Effector CD4-positive, alpha-beta T cell (primary cell): ENCODE measurements around the gene STYK1.
"Not testable (repeated sequence)": the region's sequence is repeated elsewhere in the genome, so short reads cannot be mapped to it uniquely, and the experiment has no call there.

ENCODE experiments used
- DNase-seq: peaks from one replicate; pipeline ENCODE4 v3.0.0-alpha.2; 2020

STYK1 gene

DNA sequence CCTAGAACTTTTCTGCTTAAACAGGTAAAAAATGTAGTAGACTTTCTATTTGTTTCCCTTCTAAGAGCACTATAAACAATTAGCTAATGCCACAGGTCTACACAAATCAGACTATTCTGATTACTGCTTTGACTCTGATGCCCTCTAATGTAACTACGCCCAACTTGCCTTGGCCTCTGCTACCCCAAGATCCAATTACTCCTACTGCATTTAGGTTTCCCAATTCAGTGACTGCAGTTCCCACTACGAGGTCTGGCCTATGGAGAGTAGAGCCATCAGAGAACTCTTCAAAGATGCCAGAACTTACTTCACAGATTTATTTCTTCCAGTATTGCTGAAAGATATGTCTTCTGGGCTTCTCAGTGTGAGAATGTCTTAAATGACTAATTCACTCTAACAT, 15.3 kb upstream of the STYK1 start:
- no peak for DNase-seq

DNA sequence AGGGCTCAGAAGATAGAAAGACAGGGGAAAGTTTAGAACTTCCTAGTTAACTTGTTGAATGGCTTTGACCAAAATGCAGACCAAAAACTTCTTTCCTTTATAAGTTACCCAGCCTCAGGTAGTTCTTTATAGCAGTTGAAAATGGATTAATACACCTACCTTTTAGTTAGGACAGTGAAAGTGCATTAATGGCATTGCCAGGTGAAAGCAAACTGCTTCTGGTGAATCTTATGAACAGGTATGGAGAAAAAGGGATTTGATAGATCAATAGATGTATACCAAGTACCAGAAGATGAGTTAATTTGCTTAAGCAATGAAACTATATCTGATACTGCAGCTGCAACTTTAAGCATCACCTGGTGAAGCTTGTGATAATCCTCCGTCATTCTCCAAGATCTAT, 14.2 kb upstream of the STYK1 start:
- no peak for DNase-seq

DNA sequence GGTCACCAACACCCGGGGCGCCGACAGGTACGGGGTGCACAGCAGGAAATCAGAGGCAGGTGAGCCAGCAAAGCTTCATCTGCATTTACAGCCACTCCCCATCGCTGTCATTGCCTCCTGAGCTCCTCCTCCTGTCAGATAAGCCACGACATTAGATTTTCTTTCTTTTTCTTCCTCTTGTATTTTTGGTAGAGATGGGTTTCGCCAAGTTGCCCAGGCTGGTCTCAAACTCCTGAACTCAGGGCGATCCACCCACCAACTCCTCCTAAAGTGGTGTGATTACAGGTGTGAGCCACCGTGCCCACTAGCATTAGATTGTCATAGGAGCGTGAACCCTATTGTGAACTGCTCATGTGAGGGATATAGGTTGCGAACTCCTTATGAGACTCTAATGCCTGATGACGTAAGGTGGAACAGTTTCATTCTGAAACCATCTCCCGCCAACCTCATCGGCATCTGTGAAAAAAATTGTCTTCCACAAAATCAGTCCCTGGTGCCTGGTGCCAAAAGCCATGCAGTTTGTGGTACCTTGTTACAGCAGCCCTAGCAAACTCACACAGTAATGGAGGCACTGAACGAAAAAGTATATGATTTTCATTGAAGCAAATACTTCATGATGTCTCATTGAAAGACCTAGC, 1.5 kb downstream of the STYK1 start:
- DNase-seq = no peak

DNA sequence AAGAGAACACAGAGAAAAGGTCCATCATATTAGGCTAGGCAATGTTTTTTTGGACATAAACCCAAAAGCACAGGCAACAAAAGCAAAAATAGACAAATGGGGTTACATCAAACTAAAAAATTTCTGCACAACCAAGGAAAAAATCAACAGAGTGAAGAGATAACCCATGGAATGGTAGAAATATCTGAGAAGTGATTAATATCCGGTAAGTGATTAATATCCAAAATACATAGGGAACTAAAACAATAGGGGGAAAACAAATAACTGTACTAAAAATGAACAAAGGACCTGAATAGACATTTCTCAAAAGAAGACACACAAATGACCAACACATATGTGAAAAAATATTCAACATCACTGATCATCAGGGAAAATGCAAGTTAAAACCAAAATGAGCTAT, 4.3 kb downstream of the STYK1 start:
- no peak for DNase-seq

DNA sequence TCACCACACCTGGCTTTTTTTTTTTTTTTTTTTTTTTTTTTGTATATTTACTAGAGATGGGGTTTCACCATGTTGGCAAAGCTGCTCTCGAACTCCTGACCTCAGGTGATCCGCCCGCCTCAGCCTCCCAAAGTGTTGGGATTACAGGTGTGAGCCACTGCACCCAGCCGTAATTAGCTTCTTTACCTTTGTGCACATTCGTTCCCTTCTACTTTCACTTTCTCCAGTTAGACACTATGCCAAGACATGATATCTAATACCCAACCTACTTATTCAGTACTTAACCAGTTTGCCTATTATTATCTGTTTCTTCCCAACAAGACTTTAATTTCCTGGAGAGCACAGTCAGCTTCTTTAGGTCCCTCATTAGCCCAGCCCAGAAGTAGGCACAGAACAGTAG, 5.3 kb downstream of the STYK1 start:
- DNase-seq = no peak

DNA sequence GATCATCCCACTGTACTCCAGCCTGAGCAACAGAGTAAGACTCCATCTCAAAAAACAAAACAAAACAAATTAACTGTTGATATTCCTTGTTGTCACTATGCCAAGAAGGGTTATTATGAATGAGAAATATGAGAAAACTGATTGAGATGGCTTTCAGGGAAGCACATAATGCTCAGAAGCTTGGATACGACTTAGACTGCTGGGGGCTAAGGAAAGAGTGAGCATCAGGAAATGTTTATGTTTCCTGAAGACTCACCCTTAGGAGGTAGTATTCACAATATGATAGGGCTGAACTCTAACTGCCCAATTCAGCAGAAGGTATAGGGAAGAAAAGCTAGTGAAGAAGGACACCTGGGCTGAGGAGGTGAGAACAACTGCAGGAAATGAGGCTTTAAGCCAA, 6.3 kb downstream of the STYK1 start:
- no peak for DNase-seq

DNA sequence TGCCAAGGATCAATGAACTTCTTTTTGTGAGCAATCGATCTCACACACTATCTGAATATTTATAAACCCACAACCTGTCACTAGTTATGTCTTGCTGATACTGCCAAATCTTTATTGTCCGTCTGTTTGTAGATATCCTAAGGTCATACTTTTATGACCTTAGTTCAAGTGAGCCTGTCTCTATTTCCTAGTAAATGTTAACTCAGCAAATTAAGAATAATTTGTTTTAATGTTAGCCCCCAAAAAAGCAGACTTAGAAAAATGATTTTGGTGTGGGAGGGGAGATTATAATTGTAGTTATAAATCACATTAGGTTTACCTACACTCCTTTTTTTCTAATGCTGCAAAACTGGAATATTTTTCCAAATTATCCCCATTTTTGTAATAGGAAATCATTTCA, 9.4 kb downstream of the STYK1 start:
- DNase-seq = no peak

DNA sequence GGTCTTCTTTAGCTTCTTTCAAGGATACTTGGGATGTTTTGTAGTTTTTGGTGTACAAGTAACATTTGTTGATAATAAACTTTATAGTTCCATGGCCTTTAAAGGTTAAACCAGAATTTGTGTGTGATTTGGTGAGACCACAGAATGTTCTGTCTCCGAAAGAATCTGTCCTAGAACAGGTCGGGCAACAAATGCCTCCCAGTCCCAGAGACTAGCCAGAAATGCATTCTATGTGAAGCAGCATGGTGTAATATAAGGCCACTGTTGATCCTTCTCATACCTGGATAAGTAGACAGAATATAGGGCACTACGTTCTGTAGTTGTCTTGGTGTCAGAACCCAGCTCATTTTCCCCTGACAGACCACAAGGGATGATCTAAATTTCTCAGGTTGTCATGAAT, 10.0 kb downstream of the STYK1 start:
- DNase-seq = no peak

DNA sequence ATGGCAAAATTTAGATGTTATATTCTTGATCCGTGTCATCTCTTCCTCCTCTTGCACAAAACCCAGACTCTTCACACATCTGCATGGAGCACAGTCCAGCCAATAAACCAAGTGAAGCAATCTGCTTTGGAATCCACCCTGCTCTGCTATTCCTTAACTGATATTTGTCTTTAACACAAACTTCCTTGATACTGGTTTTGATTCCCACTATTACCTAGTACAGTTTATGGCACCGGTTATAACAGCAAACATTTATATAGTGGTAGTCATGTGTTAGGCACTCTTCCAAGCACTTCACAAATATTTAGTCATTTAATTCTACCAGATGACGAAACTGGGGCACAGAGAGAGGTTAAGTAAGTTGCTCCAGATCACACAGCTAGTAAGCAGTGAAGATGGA, 12.5 kb downstream of the STYK1 start:
- DNase-seq = no peak

DNA sequence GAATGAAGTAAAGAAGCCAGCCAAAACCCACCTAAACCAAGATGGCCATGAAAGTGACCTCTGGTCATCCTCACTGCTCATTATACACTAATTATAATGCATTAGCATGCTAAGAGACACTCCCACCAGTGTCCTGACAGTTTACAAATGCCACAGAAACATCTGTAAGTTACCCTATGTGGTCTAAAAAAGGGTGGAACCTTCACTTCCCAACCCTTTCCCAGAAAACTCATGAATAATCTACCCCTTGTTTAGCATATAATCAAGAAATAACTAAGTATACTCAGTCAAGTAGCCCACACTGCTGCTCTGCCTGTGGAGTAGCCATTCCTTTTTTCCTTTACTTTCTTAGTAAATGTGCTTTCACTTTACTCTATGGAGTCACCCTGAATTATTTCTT, 19.8 kb downstream of the STYK1 start:
- DNase-seq = no peak

DNA sequence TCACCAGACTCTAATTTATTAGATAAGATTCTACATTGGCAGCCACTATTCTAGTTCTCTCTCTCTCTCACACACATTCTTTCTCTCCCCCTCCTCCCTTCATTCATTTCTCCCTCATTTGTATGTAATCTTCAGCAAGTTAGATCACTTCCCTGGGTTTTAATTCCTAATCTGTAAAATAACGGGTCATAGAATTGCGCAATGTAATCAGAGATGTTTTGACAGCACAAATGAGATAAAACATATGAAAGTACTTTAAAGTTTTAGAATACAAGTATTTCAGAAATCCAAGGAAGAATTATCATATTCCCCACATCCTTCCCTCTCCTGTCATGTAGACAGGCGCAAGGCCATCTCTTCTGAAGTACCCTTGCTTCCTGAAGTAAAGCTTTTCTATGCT, 21.7 kb downstream of the STYK1 start:
- DNase-seq = no peak

DNA sequence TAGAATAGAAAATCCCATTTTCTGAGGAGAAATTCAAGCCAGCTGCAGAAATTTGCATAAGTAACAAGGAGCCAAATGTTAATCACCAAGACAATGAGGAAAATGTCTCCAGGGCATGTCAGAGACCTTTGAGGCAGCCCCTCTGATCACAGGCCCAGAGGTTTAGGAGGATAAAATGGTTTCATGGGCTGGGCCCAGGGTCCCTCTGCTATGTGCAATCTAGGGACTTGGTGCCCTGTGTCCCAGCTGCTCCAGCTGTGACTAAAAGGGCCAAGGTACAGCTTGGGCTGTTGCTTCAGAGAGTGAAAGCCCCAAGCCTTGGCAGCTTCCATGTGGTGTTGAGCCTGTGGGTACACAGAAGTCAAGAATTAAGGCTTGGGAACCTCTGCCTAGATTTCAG, 27.3 kb downstream of the STYK1 start:
- not testable (repeated sequence) for DNase-seq

DNA sequence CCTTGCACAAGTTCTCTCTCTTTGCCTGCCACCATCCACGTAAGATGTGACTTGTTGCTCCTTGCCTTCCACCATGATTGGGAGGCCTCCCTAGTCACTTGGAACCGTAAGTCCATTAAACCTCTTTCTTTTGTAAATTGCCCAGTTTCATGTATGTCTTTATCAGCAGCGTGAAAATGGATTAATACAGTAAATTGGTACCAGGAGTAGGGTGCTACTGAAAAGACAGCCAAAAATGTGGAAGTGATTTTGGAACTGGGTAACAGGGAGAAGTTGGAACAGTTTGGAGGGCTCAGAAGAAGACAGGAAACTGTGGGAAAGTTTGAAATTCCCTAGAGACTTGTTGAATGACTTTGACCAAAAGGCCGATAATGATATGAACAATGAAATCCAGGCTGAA, 27.9 kb downstream of the STYK1 start:
- no peak for DNase-seq

DNA sequence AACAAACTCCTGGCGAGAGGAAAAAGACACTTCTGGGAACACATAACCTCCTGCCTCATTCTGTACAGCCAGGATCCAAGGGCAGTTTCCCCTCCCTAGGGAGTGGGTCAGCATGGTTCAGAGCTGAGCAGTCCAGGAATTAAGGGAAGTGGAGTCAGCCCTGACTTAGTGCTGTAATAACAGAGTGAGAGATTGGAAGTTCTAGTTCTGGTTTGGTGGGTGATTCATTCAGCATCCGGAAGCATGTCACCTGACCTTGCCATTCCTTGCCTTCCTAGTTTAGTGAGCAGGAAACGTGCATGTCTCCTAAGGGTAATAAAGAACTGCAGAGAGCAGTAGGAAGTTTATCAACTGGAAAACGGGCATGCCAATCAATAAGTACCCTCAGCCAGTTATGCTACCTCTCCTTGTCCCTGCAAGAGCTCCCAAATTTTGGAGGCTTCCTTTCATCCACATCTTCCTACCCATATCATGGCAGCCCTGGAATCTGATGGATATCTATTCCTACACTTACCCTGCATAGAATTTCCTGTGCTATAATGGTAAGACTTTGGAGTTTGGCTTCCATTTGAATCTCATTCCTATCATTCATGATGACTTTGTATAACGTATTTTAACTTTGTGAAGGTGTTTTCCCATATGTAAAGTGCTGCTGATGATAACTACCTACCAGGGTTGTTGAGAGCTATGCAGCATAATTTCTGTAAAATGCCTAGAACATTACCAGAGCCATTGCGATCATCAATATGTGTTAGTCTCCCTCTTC, 31.9 kb downstream of the STYK1 start:
- no peak for DNase-seq

DNA sequence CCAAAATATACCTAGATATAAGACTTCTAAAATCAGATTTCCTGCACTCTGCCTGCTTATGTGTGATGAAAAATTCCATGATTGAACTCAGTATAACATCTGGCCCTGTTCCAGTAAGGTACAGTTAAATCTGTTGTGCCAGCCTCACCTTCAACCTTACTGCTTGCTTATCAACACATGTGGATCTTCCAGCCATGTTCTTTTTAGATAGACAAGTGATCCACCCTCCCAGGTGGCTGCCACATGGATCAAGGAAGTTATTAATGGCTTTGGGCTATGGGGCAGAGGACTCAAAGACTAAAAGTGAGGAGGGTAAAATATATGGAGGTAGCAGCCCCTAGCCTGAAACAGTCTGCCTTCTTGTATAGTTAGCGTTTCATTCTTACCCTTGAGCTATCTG, 35.1 kb downstream of the STYK1 start:
- no peak for DNase-seq

DNA sequence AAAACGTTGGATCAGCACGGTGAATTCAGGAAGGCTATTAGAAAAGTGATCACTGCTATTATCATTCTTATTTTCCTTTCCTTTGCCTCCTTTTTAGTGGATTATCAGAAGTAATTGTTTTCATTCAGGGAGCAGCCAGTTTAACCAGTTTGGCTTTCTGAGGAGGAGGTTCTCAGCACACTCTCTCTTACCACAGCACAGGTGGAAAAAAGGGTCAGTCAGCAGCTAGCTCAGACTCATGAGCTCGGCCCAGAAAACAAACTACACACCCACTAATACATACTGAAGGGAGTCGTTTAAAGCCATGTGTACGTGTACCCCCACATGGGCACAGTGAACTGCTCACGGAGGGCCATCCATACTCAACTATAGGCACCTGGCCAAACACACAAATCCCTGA, 37.2 kb downstream of the STYK1 start:
- DNase-seq = no peak

DNA sequence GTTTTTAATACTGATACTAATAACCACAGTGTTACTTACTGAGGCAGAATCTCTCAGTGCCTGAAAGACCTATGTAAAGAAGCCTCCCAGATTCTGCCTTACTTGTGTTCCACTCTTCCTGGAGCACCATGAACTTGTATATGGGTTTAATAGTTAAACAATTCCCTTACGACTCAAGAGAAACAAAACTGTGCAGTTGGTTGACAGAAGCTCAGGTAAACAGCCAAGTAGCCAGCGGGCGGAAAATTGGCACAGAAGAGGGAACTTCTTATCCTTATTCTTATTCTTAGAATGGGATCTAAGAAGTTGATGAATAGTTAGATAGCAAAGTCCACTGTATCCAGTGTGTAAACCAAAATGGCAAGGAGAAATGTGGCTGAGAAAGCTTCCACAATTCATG, 37.7 kb downstream of the STYK1 start:
- DNase-seq = no peak

DNA sequence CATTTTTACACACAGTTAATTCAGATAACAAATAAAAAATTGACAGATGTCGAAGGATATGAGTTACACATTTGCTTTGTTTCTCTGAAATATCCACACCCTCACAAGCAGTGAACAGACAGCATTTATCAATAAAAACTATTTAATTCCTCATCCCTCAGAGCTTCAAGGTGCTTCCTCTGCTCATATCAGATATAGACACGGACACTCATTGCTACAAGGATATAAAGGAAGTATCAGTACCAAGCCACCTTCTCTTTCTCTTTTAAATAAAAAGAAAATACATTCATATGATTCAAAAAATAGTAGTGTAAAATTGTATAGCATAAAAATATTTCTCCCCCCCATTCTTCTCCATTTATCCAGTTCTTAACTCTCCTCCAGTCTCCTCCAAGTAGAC, 38.5 kb downstream of the STYK1 start:
- DNase-seq = no peak

DNA sequence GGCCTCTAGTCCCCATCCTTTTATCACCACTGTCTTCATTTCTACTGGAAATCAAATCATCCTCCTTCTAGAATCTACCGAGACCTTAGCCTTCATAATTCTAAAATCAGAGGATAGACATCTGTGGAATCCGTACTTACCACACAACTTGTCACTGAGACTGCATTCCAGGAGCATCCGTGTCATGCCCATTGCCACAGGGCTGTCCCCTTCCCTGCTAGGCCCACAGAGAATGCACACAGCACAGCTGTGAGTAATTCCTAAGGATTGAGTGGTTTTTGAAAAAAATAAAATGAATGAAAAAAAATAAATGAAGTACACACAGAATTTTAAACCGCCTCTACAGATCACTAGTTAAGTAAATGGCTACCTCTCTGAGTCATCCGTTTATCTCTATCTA, 39.4 kb downstream of the STYK1 start:
- DNase-seq = no peak

DNA sequence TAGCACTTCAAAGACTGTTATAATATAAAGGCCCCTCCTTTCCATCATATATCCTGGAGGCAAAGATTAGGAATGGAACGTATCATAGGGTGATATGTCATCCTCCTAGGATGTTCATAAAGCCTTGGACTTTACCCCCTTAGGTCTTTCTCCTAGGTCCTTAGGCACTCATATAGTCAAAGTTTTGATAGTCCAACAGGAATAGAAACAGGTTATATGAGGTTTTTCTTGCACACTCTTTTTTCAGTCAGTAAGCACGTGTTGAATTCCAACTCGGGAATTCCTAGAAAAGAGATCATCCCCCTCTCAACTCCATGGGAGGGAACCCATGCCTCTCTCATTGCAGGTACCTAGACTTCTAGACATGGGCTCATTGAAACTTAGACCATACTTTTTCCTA, 40.3 kb downstream of the STYK1 start:
- no peak for DNase-seq

DNA sequence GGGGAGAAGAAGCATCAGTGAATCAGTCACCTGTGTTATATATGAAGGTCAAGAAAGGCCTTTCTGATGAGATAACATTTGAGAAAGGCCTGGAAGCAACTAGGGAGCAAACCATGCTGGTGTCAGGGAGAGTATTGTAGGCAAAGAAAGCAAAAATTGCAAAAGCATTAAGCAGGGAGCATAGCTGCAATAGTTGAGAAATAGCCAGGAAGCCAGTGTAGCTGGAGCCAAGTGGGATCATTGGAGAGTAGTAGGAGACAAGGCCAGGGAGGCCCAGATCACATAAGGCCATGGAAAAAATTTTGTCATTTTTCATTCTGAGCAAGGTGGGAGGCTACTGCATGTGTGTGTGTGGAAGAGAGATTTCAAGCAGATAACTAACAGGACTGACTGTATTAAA, 41.6 kb downstream of the STYK1 start:
- no peak for DNase-seq

DNA sequence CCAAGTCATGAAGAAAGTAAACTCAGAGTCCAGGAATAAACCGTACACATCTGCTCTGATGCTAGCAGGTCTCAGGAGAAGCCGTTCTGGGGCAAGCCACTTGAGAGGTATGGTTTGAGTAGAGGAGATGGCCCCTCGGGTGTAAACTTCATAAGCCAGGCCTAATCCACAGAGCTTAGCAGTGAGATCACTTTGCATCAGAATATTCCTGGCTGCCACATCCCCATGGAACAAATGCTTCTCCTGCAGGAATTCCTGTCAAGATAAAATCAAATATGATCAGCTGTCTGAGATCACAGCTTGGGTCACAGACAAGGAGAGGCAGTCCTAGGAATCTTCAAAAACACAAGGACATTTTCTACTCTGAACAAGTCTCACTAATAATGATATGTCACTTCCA, 49.2 kb downstream of the STYK1 start:
- no peak for DNase-seq

DNA sequence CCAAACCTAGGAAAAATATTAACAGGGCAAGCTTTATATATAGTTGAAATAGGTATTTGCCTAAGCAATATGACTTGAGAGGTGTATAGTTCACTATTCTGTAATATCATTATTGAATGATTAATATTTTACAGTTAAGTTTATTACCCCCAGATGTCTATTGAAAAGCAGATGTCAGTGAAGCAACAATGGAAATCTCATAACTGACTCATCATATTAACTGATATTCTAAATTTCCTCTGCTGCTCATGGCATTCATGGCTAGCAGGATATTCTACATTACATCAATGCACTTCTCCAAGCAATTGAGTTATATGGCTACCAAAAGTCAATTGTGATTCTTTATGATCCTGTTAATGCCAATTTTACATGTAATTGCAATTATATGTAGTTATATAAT, 50.7 kb downstream of the STYK1 start:
- DNase-seq = no peak

DNA sequence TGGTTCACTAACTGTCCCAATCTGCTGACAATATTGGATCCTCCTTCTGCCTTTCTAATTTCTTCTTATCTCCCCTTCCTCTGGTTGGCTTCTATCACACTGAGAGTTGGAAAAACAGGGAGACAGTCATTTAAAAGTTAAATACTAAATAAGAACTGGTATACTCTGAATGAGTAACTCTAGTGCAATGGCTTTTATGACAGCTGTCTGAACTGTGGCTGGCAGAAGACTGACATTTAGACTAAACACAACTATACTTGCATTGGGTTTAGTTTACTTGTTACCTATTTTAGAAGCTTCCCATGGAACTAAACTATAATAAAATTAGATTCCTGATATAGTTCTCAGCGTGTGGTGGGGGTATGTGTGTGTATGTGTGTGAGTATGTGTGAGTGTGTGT, 52.6 kb downstream of the STYK1 start:
- DNase-seq = no peak
